AG04450 (cell line): ENCODE data around the gene SORT1. TPM values are rescaled to one million over a fixed set of nuclear protein-coding genes. Genes with fewer than 3 reads are reported as not detected.
"Not testable (repeated sequence)": the region's sequence is repeated elsewhere in the genome, so short reads cannot be mapped to it uniquely, and the experiment has no call there.

Source experiments
- CTCF ChIA-PET: fragments of 300-600, 350-600 bp; formaldehyde crosslinking; extraction: SDS; loops from one replicate; lab custom pipeline; 2022; ENCODE audit warnings: antibody characterized with exemption, inconsistent platforms; lab: Charles Lee
- POLR2A ChIA-PET: fragments of 350-600 bp; formaldehyde crosslinking; extraction: SDS; loops from one replicate; lab custom pipeline; 2021; ENCODE audit warnings: antibody characterized with exemption, inconsistent platforms; lab: Yijun Ruan, JAX
- DNase-seq: peaks from one replicate; pipeline ENCODE4 v3.0.0-alpha.2; 2011; ENCODE audit warnings: low read depth, low spot score
- H3K27ac ChIP-seq: one replicate; pipeline ENCODE4 v1.5.1; 2012; ENCODE audit warnings: low read depth, low read length, control low read depth
- H3K27me3 ChIP-seq: one replicate; pipeline ENCODE4 v1.6.0; 2012; ENCODE audit warnings: low read length; ENCODE audit not compliant: control insufficient read depth, insufficient read depth
- H3K4me3 ChIP-seq: 2 replicates; pipeline ENCODE4 v1.5.1; 2011; ENCODE audit warnings: mild to moderate bottlenecking, low read depth, low read length, control low read depth
- H3K9me3 ChIP-seq: 2 replicates; pipeline ENCODE4 v1.5.1; 2012; ENCODE audit warnings: low read length; ENCODE audit not compliant: control insufficient read depth, insufficient read depth
- polyA minus RNA-seq: library from RNA; depleted of rRNA, polyadenylated mRNA; stranded (reverse); fragments of >200 nt; gene quantifications from 2 replicates; pipeline ENCODE4 v1.2.3, GENCODE V29; 2011; rRNA and poly(A)+ RNA removed
- polyA plus RNA-seq: library from polyadenylated mRNA; depleted of rRNA; stranded (reverse); fragments of >200 nt; gene quantifications from 2 replicates; pipeline ENCODE4 v1.2.3, GENCODE V29; 2011; rRNA removed
- TF ChIP-seq, protein P1 (sequence below): IDR thresholded peaks from 2 replicates; pipeline ENCODE4 v1.5.1; 2011; ENCODE audit warnings: low read depth, low read length, control low read depth, inconsistent platforms

Gene SORT1
- polyA plus RNA-seq (37.2 and 42.8 TPM in 2 replicates), polyA minus RNA-seq (91.1 and 133 TPM in 2 replicates)

DNA sequence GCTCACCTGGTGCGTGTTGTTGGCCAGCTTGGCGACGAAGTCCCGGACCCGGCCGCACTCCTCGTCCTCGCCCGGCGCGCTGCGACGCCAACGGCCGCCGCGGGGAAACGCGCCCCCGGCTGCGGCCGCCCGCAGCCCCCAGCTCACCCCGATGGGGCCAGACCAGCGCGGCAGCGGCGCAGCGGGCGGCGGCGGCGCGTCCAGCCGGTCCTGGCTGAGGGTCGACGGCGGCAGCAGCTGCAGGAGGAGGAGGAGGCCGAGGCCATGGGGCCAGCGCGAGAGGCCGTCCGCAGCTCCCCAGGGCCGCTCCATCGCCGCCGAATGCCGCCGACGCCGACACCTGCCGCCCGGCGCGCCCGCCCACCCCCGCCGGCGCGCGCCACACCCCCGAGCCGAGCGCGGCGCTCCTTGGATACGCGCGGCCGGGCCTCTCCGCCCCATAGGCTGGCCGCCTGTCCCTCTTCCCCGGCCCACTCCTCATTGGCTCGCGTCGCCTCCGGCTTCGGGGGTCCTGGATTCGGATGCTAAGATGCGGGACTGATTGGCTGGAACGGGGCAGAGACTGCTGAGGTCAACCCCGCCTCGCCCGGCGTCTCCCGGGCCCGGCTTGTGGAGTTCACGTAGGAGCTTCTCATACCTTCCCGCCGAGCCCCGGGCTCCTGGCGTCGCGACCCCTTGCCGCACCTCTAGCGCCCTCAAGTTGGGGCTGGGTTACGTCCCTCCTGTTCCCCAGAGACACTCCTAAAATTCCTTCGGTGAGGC, at the start of gene SORT1:
Gene SORT1, minus strand, starts transcription at position 338 of the 762 bp plus-strand sequence. Its CDS starts 26 bp downstream, at position 312.
- Histone ChIP-seq H3K27me3 (no peaks in the 10 kb centered on the region), H3K9me3 (no peaks in the 10 kb centered on the region), H3K27ac (no peak within 1 kb of the TSS), H3K4me3 (peak within 1 kb of the TSS; percentile 65)
- ChIA-PET CTCF (interaction anchor here (1.2 to 6.1 kb wide), 12 partner anchors 10 to 199 kb away, joined by 3 to 119 read pairs (median 11); partner anchors contain the start of gene PSRC1), POLR2A (interaction anchor here (1.0 to 2.6 kb wide), 5 partner anchors 27 to 122 kb away, joined by 3 to 9 read pairs (median 6); partner anchors contain the start of gene PSRC1)
- peak; percentile 78 for DNase-seq
- TF ChIP-seq, protein P1, sequence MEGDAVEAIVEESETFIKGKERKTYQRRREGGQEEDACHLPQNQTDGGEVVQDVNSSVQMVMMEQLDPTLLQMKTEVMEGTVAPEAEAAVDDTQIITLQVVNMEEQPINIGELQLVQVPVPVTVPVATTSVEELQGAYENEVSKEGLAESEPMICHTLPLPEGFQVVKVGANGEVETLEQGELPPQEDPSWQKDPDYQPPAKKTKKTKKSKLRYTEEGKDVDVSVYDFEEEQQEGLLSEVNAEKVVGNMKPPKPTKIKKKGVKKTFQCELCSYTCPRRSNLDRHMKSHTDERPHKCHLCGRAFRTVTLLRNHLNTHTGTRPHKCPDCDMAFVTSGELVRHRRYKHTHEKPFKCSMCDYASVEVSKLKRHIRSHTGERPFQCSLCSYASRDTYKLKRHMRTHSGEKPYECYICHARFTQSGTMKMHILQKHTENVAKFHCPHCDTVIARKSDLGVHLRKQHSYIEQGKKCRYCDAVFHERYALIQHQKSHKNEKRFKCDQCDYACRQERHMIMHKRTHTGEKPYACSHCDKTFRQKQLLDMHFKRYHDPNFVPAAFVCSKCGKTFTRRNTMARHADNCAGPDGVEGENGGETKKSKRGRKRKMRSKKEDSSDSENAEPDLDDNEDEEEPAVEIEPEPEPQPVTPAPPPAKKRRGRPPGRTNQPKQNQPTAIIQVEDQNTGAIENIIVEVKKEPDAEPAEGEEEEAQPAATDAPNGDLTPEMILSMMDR, result no peak

DNA sequence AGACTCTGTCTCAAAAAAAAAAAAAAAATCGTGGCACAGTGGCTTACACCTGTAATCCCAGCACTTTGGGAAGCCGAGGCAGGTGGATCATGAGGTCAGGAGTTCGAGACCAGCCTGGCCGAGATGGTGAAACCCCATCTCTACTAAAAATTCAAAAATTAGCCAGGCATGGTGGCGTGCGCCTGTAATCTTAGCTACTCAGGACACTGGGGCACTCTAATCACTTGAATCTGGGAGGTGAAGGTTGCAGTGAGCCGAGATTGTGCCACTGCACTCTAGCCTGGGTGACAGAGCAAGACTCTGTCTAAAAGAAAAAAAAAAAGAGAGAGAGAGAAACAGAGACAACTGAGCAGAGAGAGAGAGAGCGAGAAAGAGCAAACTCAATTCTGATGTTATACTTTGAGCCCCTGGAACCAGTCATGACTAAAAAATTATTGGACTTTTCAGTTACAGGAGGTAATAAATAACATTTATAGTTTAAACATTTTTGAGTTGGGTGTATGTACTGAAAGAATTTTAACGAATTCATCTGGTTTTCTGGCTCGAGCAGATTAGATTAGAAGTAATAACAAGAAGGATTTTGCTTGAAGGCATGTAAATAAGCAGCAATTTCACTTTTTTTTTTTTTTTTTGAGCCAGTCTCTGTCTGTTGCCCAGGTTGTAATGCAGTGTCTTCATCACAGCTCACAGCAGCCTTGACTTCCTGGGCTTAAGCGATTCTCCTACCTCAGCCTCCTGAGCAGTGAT, 48.4 kb upstream of the SORT1 start:
- not testable (repeated sequence) for DNase-seq, H3K4me3 ChIP-seq, H3K27ac ChIP-seq, H3K9me3 ChIP-seq
- CTCF ChIA-PET, result interaction anchor here (1.0 kb wide), 1 partner anchor 86 kb away, joined by 3 read pairs; no protein-coding TSS in a partner anchor
- POLR2A ChIA-PET, result interaction anchor here (0.7 kb wide), 1 partner anchor 16 kb away, joined by 3 read pairs; no protein-coding TSS in a partner anchor
- H3K27me3 ChIP-seq, result peaks cover 12% of the 10 kb centered on the region

DNA sequence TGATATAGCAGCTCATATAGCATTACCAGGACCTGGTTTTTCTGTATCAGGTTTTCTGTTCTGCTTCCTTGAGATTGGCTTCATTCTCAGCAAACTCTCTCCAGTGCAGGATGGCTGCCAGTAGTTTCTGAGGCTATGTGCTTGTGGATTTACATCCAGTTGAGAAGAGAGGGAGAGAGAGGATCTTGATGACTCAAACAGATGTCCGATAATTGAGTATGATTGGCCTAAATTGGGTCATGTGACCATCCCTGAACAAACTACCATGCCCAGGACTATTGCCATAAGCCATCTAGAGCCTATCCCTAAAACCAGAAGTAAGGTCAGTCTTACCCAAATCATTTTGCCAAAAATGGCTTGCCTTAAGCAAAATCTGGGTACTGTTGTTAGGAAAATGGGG, 46.6 kb upstream of the SORT1 start:
- no peak overlapping the region for H3K27ac ChIP-seq
- peaks cover 10% of the 10 kb centered on the region for H3K27me3 ChIP-seq
- ChIA-PET CTCF (no interaction called here), POLR2A (no interaction called here)
- TF ChIP-seq, protein P1, result no peak
- no peak overlapping the region for H3K4me3 ChIP-seq
- no peaks in the 10 kb centered on the region for H3K9me3 ChIP-seq
- no peak for DNase-seq

DNA sequence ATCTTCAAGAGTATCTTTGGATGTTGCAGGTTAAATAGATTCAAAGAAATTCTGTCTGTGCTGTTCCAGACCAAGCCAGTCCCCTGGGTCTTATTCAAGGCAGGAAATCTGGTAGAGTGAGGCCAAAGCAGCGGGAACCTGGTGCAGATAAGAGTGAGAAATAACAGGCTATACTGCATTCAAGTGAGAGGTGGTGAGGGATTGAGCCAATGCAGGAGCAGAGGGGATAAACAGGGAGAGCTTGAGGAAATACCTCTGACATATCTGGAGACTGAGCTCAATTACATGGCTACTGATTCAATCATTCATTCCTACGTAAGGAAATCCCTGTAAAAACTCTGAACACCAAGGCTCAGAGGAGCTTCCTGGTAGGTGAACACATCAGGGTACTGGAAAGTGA, 45.8 kb upstream of the SORT1 start:
- Histone ChIP-seq H3K27me3 (peaks cover 7% of the 10 kb centered on the region), H3K27ac (no peak overlapping the region), H3K4me3 (no peak overlapping the region), H3K9me3 (no peaks in the 10 kb centered on the region)
- ChIA-PET CTCF (no interaction called here), POLR2A (interaction anchor here (0.6 kb wide), 1 partner anchor 15 kb away, joined by 3 read pairs; no protein-coding TSS in a partner anchor)
- TF ChIP-seq, protein P1, result no peak
- DNase-seq, result no peak

DNA sequence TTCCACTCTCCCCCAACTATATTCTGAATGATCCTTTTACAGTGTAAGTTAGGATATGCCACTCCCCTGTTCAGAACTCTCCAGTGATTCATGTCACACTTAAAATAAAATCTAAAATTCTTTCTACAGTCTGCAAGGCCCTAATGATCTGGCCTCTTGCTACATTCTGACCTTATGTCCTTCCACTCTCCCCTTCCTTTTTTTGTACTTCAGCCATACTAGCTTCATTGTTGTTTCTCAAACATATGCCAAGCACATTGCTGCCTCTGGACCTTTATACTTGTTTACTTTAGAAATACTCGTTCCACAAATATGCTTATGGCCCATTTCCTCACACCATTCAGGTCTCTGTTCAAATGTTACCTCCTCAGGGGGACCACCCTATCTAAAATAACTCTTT, 43.4 kb upstream of the SORT1 start:
- ChIA-PET POLR2A (no interaction called here), CTCF (interaction anchor here (1.2 kb wide), 1 partner anchor 50 kb away, joined by 4 read pairs; no protein-coding TSS in a partner anchor)
- TF ChIP-seq, protein P1, result no peak
- DNase-seq, result no peak
- Histone ChIP-seq H3K27me3 (peaks cover 7% of the 10 kb centered on the region), H3K4me3 (no peak overlapping the region), H3K27ac (no peak overlapping the region), H3K9me3 (no peaks in the 10 kb centered on the region)
